H9 (cell line): Measurements from ENCODE around the gene RAD1. TPM values are rescaled to one million over a fixed set of nuclear protein-coding genes. Genes with fewer than 3 reads are reported as not detected.

ENCODE experiments used
- DNase-seq: peaks from one replicate; pipeline ENCODE4 v3.0.0-alpha.2; 2017
- H2AFZ ChIP-seq: one replicate; pipeline ENCODE4 v1.6.1; 2013; ENCODE audit warnings: mild to moderate bottlenecking, low read length, control low read depth, moderate library complexity
- H2AK5ac ChIP-seq: 2 replicates; pipeline ENCODE4 v1.6.1; 2013; ENCODE audit warnings: low read length, control low read depth, mixed read lengths; ENCODE audit not compliant: insufficient read length
- H2BK120ac ChIP-seq: one replicate; pipeline ENCODE4 v1.6.1; 2013; ENCODE audit warnings: low read depth, mild to moderate bottlenecking, low read length, control low read depth, inconsistent platforms; ENCODE audit not compliant: poor library complexity, severe bottlenecking
- H2BK12ac ChIP-seq: 2 replicates; pipeline ENCODE4 v1.6.1; 2013; ENCODE audit warnings: low read length, control low read depth, mixed read lengths, low read depth; ENCODE audit not compliant: insufficient read length
- H2BK15ac ChIP-seq: 2 replicates; pipeline ENCODE4 v1.6.1; 2013; ENCODE audit warnings: low read depth, low read length, control low read depth
- H2BK20ac ChIP-seq: one replicate; pipeline ENCODE4 v1.6.1; 2013; ENCODE audit warnings: low read depth, mild to moderate bottlenecking, low read length, control low read depth, inconsistent platforms; ENCODE audit not compliant: poor library complexity, severe bottlenecking
- H2BK5ac ChIP-seq: 2 replicates; pipeline ENCODE4 v1.6.1; 2013; ENCODE audit warnings: low read length, control low read depth, mixed read lengths; ENCODE audit not compliant: insufficient read length
- H3K14ac ChIP-seq: 2 replicates; pipeline ENCODE4 v1.6.1; 2013; ENCODE audit warnings: low read length, control low read depth; ENCODE audit not compliant: insufficient read depth
- H3K18ac ChIP-seq: 2 replicates; pipeline ENCODE4 v1.6.1; 2013; ENCODE audit warnings: low read depth, mild to moderate bottlenecking, mixed read lengths, low read length, control low read depth; ENCODE audit not compliant: insufficient read length
- H3K23ac ChIP-seq: 2 replicates; pipeline ENCODE4 v1.6.1; 2013; ENCODE audit warnings: low read length, control low read depth, mixed read lengths, low read depth; ENCODE audit not compliant: insufficient read length
- H3K23me2 ChIP-seq: 2 replicates; pipeline ENCODE4 v1.6.1; 2013; ENCODE audit warnings: low read depth, mild to moderate bottlenecking, mixed read lengths, low read length, control low read depth; ENCODE audit not compliant: insufficient read length, poor library complexity, severe bottlenecking
- H3K27ac ChIP-seq: 2 replicates; pipeline ENCODE4 v1.5.1; 2013; ENCODE audit warnings: low read length, control low read depth, mixed read lengths, low read depth; ENCODE audit not compliant: insufficient read length
- H3K27me3 ChIP-seq: 2 replicates; pipeline ENCODE4 v1.6.1; 2013; ENCODE audit warnings: low read length, control low read depth, inconsistent platforms; ENCODE audit not compliant: insufficient read depth
- H3K4ac ChIP-seq: 2 replicates; pipeline ENCODE4 v1.6.1; 2013; ENCODE audit warnings: low read depth, mild to moderate bottlenecking, control low read depth, inconsistent platforms, low read length, moderate library complexity
- H3K4me1 ChIP-seq: 2 replicates; pipeline ENCODE4 v1.6.1; 2013; ENCODE audit warnings: low read length, control low read depth, inconsistent platforms; ENCODE audit not compliant: insufficient read depth
- H3K4me2 ChIP-seq: 2 replicates; pipeline ENCODE4 v1.6.1; 2013; ENCODE audit warnings: low read length, control low read depth, mixed read lengths; ENCODE audit not compliant: insufficient read length, insufficient read depth
- H3K56ac ChIP-seq: 2 replicates; pipeline ENCODE4 v1.6.1; 2013; ENCODE audit warnings: low read depth, mild to moderate bottlenecking, mixed read lengths, low read length, control low read depth; ENCODE audit not compliant: insufficient read length
- H3K79me1 ChIP-seq: 2 replicates; pipeline ENCODE4 v1.6.1; 2013; ENCODE audit warnings: low read depth, mild to moderate bottlenecking, moderate library complexity, low read length, control low read depth, inconsistent platforms; ENCODE audit not compliant: insufficient read depth, poor library complexity, severe bottlenecking
- H3K79me2 ChIP-seq: 2 replicates; pipeline ENCODE4 v1.6.1; 2013; ENCODE audit warnings: low read length, control low read depth, inconsistent platforms; ENCODE audit not compliant: insufficient read depth
- H3K9ac ChIP-seq: 2 replicates; pipeline ENCODE4 v1.6.1; 2013; ENCODE audit warnings: low read length, control low read depth, mixed read lengths; ENCODE audit not compliant: insufficient read length; ENCODE audit errors: extremely low read depth
- H3K9me3 ChIP-seq: one replicate; pipeline ENCODE4 v1.6.1; 2013; ENCODE audit warnings: low read depth, low read length, inconsistent platforms; ENCODE audit not compliant: control insufficient read depth
- H3T11ph ChIP-seq: one replicate; pipeline ENCODE4 v1.6.1; 2013; ENCODE audit warnings: mild to moderate bottlenecking, low read length, control low read depth, inconsistent platforms
- H4K20me1 ChIP-seq: one replicate; pipeline ENCODE4 v1.6.1; 2013; ENCODE audit not compliant: control insufficient read depth, insufficient read length, insufficient read depth
- H4K5ac ChIP-seq: 2 replicates; pipeline ENCODE4 v1.6.1; 2013; ENCODE audit warnings: low read depth, mild to moderate bottlenecking, mixed read lengths, low read length, control low read depth; ENCODE audit not compliant: insufficient read length
- H4K8ac ChIP-seq: replicated peaks from 2 replicates; pipeline ENCODE4 v1.6.1; 2013; ENCODE audit warnings: low read length, control low read depth, mixed read lengths, low read depth; ENCODE audit not compliant: insufficient read length
- H4K91ac ChIP-seq: 2 replicates; pipeline ENCODE4 v1.6.1; 2013; ENCODE audit warnings: low read depth, mild to moderate bottlenecking, moderate library complexity, mixed read lengths, low read length, control low read depth; ENCODE audit not compliant: insufficient read length
- H3K27ac Mint-ChIP-seq, 3 experiments: 2 replicates in 2 of 3; 3 replicates in 1 of 3; pipeline ENCODE4 v1.8.0; 2020 to 2021; ENCODE audit warnings: mixed read lengths in 3 of 3, mild to moderate bottlenecking in 1 of 3, moderate library complexity in 1 of 3
- H3K27me3 Mint-ChIP-seq: 2 replicates; pipeline ENCODE4 v1.8.0; 2021; ENCODE audit warnings: low read depth, mild to moderate bottlenecking, moderate library complexity, mixed read lengths
- H3K36me3 Mint-ChIP-seq, 3 experiments: 2 replicates in 2 of 3; 3 replicates in 1 of 3; pipeline ENCODE4 v1.8.0; 2020 to 2021; ENCODE audit warnings: low read depth in 3 of 3, mixed read lengths in 3 of 3; ENCODE audit not compliant: insufficient read depth in 1 of 3
- H3K4me1 Mint-ChIP-seq, 2 experiments: 2 replicates each; pipeline ENCODE4 v1.8.0; 2020; ENCODE audit warnings: mixed read lengths in 2 of 2
- H3K4me3 Mint-ChIP-seq, 2 experiments: 2 replicates in 1 of 2; 3 replicates in 1 of 2; pipeline ENCODE4 v1.8.0; 2020 to 2021; ENCODE audit warnings: mild to moderate bottlenecking in 2 of 2, mixed read lengths in 2 of 2, moderate library complexity in 1 of 2
- H3K9me3 Mint-ChIP-seq, 2 experiments: 2 replicates in 1 of 2; 3 replicates in 1 of 2; pipeline ENCODE4 v1.8.0; 2020; ENCODE audit warnings: mild to moderate bottlenecking in 2 of 2, mixed read lengths in 2 of 2, moderate library complexity in 1 of 2
- WGBS: extraction: QIAGEN DNeasy Blood & Tissue Kit; methylation state at CpG from one replicate; pipeline ENCODE4 v1.1.7; 2013; ENCODE audit warnings: missing lambda C conversion rate, low lambda C conversion rate, mixed read lengths; ENCODE audit not compliant: insufficient read length; ENCODE audit errors: extremely low coverage; 5-methylcytosine and 5-hydroxymethylcytosine counted together
- total RNA-seq: library from RNA; stranded (reverse); gene quantifications from 2 replicates; pipeline ENCODE4 v1.2.1, GENCODE V29; 2021
- TF ChIP-seq, protein P1 (sequence below): fragments of 200-600 bp; sonication (generic); conservative IDR thresholded peaks from 3 replicates; pipeline ENCODE4 v1.8.0; 2021; ENCODE audit warnings: antibody characterized with exemption, mild to moderate bottlenecking

RAD1 gene
- total RNA-seq, 1 experiment from 2014 or later, result 39.5 TPM

DNA sequence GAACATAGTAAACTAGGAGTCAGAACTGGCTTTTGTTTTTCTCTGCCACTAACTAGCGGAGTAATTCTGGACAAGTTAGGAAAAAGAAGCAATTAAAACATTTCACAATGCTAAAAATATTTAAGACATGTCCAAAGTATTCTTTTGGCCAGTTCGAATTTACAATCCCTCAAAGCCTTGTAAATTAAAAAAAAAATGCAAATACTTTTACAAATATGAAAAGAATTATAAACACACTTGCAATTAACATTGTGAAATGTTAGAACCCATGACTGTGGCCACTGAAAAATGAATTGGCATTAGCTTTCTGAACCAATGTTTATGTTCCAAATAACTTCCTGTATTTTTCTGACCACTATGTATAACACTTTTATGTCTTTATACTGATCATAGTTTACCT, 2.2 kb downstream of the RAD1 start:
- no peak overlapping the region for H3K4me3 Mint-ChIP-seq
- Histone ChIP-seq H3K23ac (no peak overlapping the region), H3K14ac (no peak overlapping the region), H3K9ac (no peak overlapping the region), H2BK15ac (no peak overlapping the region), H2BK12ac (no peak overlapping the region), H3K18ac (no peak overlapping the region), H3K79me1 (no peaks in the 10 kb centered on the region), H2AFZ (no peak overlapping the region), H2AK5ac (no peak overlapping the region), H3K9me3 (no peaks in the 10 kb centered on the region), H3K27ac (no peak overlapping the region), H4K20me1 (no peaks in the 10 kb centered on the region), H2BK20ac (no peak overlapping the region), H3K4me1 (no peaks in the 10 kb centered on the region), H3K27me3 (no peaks in the 10 kb centered on the region), H2BK5ac (no peak overlapping the region), H4K8ac (no peak overlapping the region), H3K79me2 (peaks cover 29% of the 10 kb centered on the region), H3K4ac (no peak overlapping the region), H2BK120ac (no peak overlapping the region), H3K4me2 (no peak overlapping the region), H3K23me2 (peaks cover 5% of the 10 kb centered on the region), H3T11ph (no peak overlapping the region), H3K56ac (no peak overlapping the region), H4K5ac (no peak overlapping the region), H4K91ac (no peak overlapping the region)
- WGBS, result no CpG with 5 or more reads among the region's 2 CpGs
- no peaks in the 10 kb centered on the region for H3K9me3 Mint-ChIP-seq
- H3K27ac Mint-ChIP-seq, result no peak overlapping the region
- TF ChIP-seq, protein P1, sequence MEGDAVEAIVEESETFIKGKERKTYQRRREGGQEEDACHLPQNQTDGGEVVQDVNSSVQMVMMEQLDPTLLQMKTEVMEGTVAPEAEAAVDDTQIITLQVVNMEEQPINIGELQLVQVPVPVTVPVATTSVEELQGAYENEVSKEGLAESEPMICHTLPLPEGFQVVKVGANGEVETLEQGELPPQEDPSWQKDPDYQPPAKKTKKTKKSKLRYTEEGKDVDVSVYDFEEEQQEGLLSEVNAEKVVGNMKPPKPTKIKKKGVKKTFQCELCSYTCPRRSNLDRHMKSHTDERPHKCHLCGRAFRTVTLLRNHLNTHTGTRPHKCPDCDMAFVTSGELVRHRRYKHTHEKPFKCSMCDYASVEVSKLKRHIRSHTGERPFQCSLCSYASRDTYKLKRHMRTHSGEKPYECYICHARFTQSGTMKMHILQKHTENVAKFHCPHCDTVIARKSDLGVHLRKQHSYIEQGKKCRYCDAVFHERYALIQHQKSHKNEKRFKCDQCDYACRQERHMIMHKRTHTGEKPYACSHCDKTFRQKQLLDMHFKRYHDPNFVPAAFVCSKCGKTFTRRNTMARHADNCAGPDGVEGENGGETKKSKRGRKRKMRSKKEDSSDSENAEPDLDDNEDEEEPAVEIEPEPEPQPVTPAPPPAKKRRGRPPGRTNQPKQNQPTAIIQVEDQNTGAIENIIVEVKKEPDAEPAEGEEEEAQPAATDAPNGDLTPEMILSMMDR, result no peak
- DNase-seq, result no peak
- peaks cover 21 to 25% of the 10 kb centered on the region in 2 experiments for H3K4me1 Mint-ChIP-seq
- H3K36me3 Mint-ChIP-seq, result peaks cover 37 to 57% (median 56%) of the 10 kb centered on the region in 3 experiments; a peak in 6 of 7 replicates
- H3K27me3 Mint-ChIP-seq, result no peaks in the 10 kb centered on the region
